Thymus (tissue), 11 donors: ENCODE results near the gene OXSM. TPM values are rescaled to one million over a fixed set of nuclear protein-coding genes. Genes with fewer than 3 reads are reported as not detected.

Source experiments
- DNase-seq, 9 donors: peaks; one replicate each; pipeline ENCODE4 v3.0.0-alpha.2; 2013; ENCODE audit warnings: low spot score in 9 of 9, low read depth in 6 of 9, missing footprints in 1 of 9
- H3K27ac ChIP-seq, 2 donors: one replicate each; pipeline ENCODE4 v1.5.1; 2013; ENCODE audit warnings: control low read depth in 1 of 2, low read depth in 1 of 2, low read length in 1 of 2, mild to moderate bottlenecking in 1 of 2, moderate library complexity in 1 of 2
- H3K27me3 ChIP-seq, 2 donors: one replicate each; pipeline ENCODE4 v1.5.1; 2013; ENCODE audit warnings: low read length in 1 of 2; ENCODE audit not compliant: control insufficient read depth in 2 of 2, insufficient read depth in 1 of 2
- H3K36me3 ChIP-seq, 2 donors: one replicate each; pipeline ENCODE4 v1.5.1; 2013; ENCODE audit warnings: low read length in 1 of 2, mild to moderate bottlenecking in 1 of 2, moderate library complexity in 1 of 2; ENCODE audit not compliant: control insufficient read depth in 2 of 2, insufficient read depth in 2 of 2
- H3K4me1 ChIP-seq, 2 donors: one replicate each; pipeline ENCODE4 v1.5.1; 2013; ENCODE audit warnings: low read length in 2 of 2; ENCODE audit not compliant: control insufficient read depth in 2 of 2, insufficient read depth in 2 of 2
- H3K4me3 ChIP-seq, 2 donors: one replicate each; pipeline ENCODE4 v1.5.1; 2013; ENCODE audit warnings: low read length in 2 of 2, control low read depth in 1 of 2, mild to moderate bottlenecking in 1 of 2
- H3K9me3 ChIP-seq, 2 donors: one replicate each; pipeline ENCODE4 v1.5.1; 2013; ENCODE audit warnings: low read length in 1 of 2, mild to moderate bottlenecking in 1 of 2; ENCODE audit not compliant: control insufficient read depth in 2 of 2, insufficient read depth in 1 of 2
- WGBS: extraction: QIAGEN DNeasy Blood & Tissue Kit; methylation state at CpG from one replicate; pipeline ENCODE4 v1.1.7; 2013; 5-methylcytosine and 5-hydroxymethylcytosine counted together
- polyA plus RNA-seq: library from polyadenylated mRNA; stranded (reverse); fragments of 200-250 nt; gene quantifications from one replicate; pipeline ENCODE4 v1.2.3, GENCODE V29; 2013
- total RNA-seq: library from RNA; stranded (reverse); fragments of 120-200 nt; gene quantifications from one replicate; pipeline ENCODE4 v1.2.4, GENCODE V29; 2013
- donor health status: healthy.

Gene OXSM
- total and polyA plus RNA-seq, 2 donors: 15.2 to 17.5 TPM

GRCh38 chr3:25820366-25820765, 30.5 kb downstream of the OXSM start:
- no peak overlapping the region for H3K4me3 ChIP-seq
- H3K36me3 ChIP-seq: no peaks in the 10 kb centered on the region
- H3K27me3 ChIP-seq: no peaks in the 10 kb centered on the region
- H3K9me3 ChIP-seq: no peaks in the 10 kb centered on the region
- H3K27ac ChIP-seq: no peak overlapping the region
- no peaks in the 10 kb centered on the region for H3K4me1 ChIP-seq
- DNase-seq: no peak

DNA sequence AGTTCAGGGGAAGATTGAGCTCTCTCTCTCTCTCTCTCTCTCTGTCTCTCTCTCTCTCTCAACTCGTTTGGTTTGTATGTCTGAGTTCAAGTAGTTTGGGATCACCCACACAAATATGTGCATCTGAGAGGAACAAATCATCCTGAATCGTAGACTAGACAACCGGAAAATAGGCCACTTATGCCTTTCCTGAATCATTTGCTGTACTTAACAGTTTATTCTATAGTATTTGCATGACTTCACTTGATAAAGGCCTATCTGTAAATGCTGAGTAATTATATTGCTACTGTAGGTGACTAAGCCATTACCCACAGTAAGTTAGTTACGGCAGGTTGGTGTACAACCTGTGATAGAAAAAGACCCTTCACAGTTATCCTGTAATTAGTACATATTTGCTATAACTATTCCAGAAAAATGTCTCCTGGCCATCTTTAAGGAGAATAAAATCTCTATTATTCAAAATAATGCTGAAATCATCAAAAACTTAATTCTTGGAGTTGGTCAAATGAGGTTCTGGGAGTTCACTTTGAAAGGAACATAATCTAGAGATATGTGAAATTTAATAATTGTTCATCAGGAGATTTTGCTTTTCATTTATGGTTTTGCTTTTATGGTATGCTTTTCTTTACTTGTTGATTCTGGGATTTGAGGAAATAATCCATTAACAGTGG, 31.1 kb downstream of the OXSM start:
- Histone ChIP-seq H3K27ac (no peak overlapping the region), H3K27me3 (no peaks in the 10 kb centered on the region), H3K36me3 (no peaks in the 10 kb centered on the region), H3K4me3 (no peak overlapping the region), H3K4me1 (no peaks in the 10 kb centered on the region), H3K9me3 (no peaks in the 10 kb centered on the region)
- DNase-seq: no peak
- 93% methylated on average over 4 of the region's 4 CpGs for WGBS

DNA sequence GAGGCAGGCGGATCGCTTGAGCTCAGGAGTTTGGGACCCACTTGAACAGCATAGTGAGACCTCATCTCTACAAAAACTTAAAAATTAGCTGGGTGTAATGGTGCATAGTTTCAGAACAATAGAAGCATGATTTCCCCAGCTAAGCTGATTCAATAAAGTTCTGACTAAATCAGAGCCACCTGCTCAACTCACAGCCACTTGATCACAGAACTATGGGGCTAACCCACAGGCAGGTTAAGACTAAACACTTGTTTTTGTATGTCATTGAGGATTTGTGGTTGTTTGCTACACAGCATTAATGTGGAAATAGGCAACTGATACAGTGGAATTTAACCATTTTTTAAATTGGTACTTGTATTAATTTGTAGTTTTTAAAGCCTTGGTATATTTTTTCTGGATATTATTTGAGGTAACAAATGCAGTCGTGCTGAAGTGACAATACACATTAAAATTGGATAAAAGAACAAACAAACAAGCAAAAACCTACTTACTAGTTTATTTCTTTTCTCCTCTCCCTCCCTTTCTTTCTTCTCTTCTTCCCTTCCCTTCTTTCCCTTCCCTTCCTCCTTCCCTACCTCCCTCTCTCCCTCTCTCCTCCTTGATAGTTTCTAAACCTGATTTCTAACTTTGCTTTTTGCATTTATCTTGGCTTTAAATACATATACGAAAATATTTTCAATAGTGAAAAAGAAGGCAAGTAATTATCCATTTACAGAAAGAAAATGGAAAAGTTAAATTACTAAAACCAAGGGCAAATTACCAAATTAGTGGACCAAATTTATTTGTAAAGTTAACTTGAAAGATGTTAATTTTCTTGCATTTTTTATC, 32.1 kb downstream of the OXSM start:
- no peak overlapping the region for H3K27ac ChIP-seq
- 85% methylated on average over 4 of the region's 4 CpGs for WGBS
- no peaks in the 10 kb centered on the region for H3K4me1 ChIP-seq
- H3K4me3 ChIP-seq: no peak overlapping the region
- H3K27me3 ChIP-seq: no peaks in the 10 kb centered on the region
- no peaks in the 10 kb centered on the region for H3K9me3 ChIP-seq
- no peak for DNase-seq
- H3K36me3 ChIP-seq: no peaks in the 10 kb centered on the region

GRCh38 chr3:25823314-25823713, 33.4 kb downstream of the OXSM start:
- 96% methylated on average over 3 of the region's 3 CpGs for WGBS
- Histone ChIP-seq H3K36me3 (no peaks in the 10 kb centered on the region), H3K4me3 (no peak overlapping the region), H3K9me3 (no peaks in the 10 kb centered on the region), H3K4me1 (no peaks in the 10 kb centered on the region), H3K27me3 (no peaks in the 10 kb centered on the region), H3K27ac (no peak overlapping the region)
- no peak for DNase-seq

GRCh38 chr3:25826510-25826909, 36.6 kb downstream of the OXSM start:
- H3K4me1 ChIP-seq: no peaks in the 10 kb centered on the region
- H3K9me3 ChIP-seq: no peaks in the 10 kb centered on the region
- H3K4me3 ChIP-seq: no peak overlapping the region
- no peaks in the 10 kb centered on the region for H3K36me3 ChIP-seq
- H3K27me3 ChIP-seq: no peaks in the 10 kb centered on the region
- no peak overlapping the region for H3K27ac ChIP-seq
- DNase-seq: peak in 2 of 9 donors; percentile 3 to 24
- 46% methylated on average over 2 of the region's 2 CpGs for WGBS

- Histone ChIP-seq H3K9me3 (no peaks in the 10 kb centered on the region), H3K27ac (no peak overlapping the region), H3K27me3 (no peaks in the 10 kb centered on the region), H3K36me3 (no peaks in the 10 kb centered on the region), H3K4me1 (no peaks in the 10 kb centered on the region), H3K4me3 (no peak overlapping the region)
- no peak for DNase-seq
- WGBS: 96% methylated on average over 6 of the region's 6 CpGs
Measured at GRCh38 chr3:25830373-25831280, 40.7 kb downstream of the OXSM start.

GRCh38 chr3:25831578-25831977, 41.7 kb downstream of the OXSM start:
- Histone ChIP-seq H3K4me1 (no peaks in the 10 kb centered on the region), H3K27me3 (no peaks in the 10 kb centered on the region), H3K36me3 (no peaks in the 10 kb centered on the region), H3K9me3 (no peaks in the 10 kb centered on the region), H3K27ac (no peak overlapping the region), H3K4me3 (no peak overlapping the region)
- whole genome bisulfite sequencing: 9% methylated on average over 3 of the region's 3 CpGs
- peak in 4 of 9 donors; percentile 3 to 48 (median 14) for DNase-seq

GRCh38 chr3:25834346-25834745, 44.5 kb downstream of the OXSM start:
- DNase-seq: no peak
- Histone ChIP-seq H3K27me3 (no peaks in the 10 kb centered on the region), H3K9me3 (no peaks in the 10 kb centered on the region), H3K4me3 (no peak overlapping the region), H3K27ac (no peak overlapping the region), H3K36me3 (no peaks in the 10 kb centered on the region), H3K4me1 (no peaks in the 10 kb centered on the region)

- no peaks in the 10 kb centered on the region for H3K9me3 ChIP-seq
- no peaks in the 10 kb centered on the region for H3K27me3 ChIP-seq
- H3K36me3 ChIP-seq: no peaks in the 10 kb centered on the region
- DNase-seq: no peak
- no peaks in the 10 kb centered on the region for H3K4me1 ChIP-seq
- H3K27ac ChIP-seq: no peak overlapping the region
- H3K4me3 ChIP-seq: no peak overlapping the region
- WGBS: 97% methylated on average over 2 of the region's 2 CpGs
Measured at GRCh38 chr3:25836579-25836978, 46.7 kb downstream of the OXSM start.
